Measurements from ENCODE around the gene IL3RA. TPM values are rescaled to one million over a fixed set of nuclear protein-coding genes. Genes with fewer than 3 reads are reported as not detected.

IL3RA gene
- total and polyA plus RNA-seq, 2 of the 8 experiments (the other 6 are each of a cell fraction or from before 2014, with no cell fraction given), result 0.11 TPM; not detected in 1

GRCh38 chrX:1336948-1337779 lies 579 bp downstream of the IL3RA start (continued):
- TF ChIP-seq CHD7 (IDR thresholded peaks at IDR 0.05; ENCODE audit: insufficient replicate concordance, low read length), result no peak
- TF ChIP-seq CHD1 (IDR thresholded peaks at IDR 0.05; ENCODE audit: low read depth, low read length), result no peak
- no peak for TF ChIP-seq SUZ12 (IDR thresholded peaks at IDR 0.05; ENCODE audit: low read length)

Measured in H1 (cell line).